Peyer's patch (tissue), 4 donors: ENCODE measurements around the gene TTC9C. TPM values are rescaled to one million over a fixed set of nuclear protein-coding genes. Genes with fewer than 3 reads are reported as not detected.

ENCODE experiments used
- DNase-seq, 3 donors: peaks; one replicate each; pipeline ENCODE4 v3.0.0-alpha.2; 2017 to 2019
- H3K27ac ChIP-seq, 4 donors: fragments of 200-600 bp; sonication (generic); one replicate each; pipeline ENCODE4 v1.5.1; 2016 to 2019
- H3K27me3 ChIP-seq, 2 donors: fragments of 200-600 bp; sonication (generic); one replicate each; pipeline ENCODE4 v1.5.1; 2019
- H3K36me3 ChIP-seq, 3 donors: fragments of 200-600 bp; sonication (generic); one replicate each; pipeline ENCODE4 v1.5.1; 2016 to 2019
- H3K4me1 ChIP-seq, 4 donors: fragments of 200-600 bp; sonication (generic); one replicate each; pipeline ENCODE4 v1.5.1; 2016 to 2019
- H3K4me3 ChIP-seq, 4 donors: fragments of 200-600 bp; sonication (generic); 1 replicate in 3 of 4; 2 replicates in 1 of 4; pipeline ENCODE4 v1.5.1; 2016 to 2019; ENCODE audit warnings: mild to moderate bottlenecking in 1 of 4
- H3K9me3 ChIP-seq, 4 donors: fragments of 200-600 bp; sonication (generic); one replicate each; pipeline ENCODE4 v1.5.1; 2016 to 2019; ENCODE audit warnings: mild to moderate bottlenecking in 1 of 4
- CTCF ChIP-seq, 6 experiments: fragments of 450-650 bp in 4 of 6; fragments of 200-600 bp in 2 of 6; sonication (generic) in 1 of 6; IDR thresholded peaks; one replicate each; pipeline ENCODE4 v1.5.1; 2017 to 2019; ENCODE audit warnings: antibody characterized with exemption in 6 of 6, mild to moderate bottlenecking in 3 of 6, moderate library complexity in 1 of 6
- POLR2A ChIP-seq, 2 donors: fragments of 450-650 bp; IDR thresholded peaks; one replicate each; pipeline ENCODE4 v1.5.1; 2017; ENCODE audit warnings: antibody characterized with exemption in 2 of 2, mild to moderate bottlenecking in 2 of 2, moderate library complexity in 2 of 2
- total RNA-seq, 4 donors: library from RNA; depleted of rRNA; stranded (reverse); fragments of >200 nt; gene quantifications; one replicate each; pipeline ENCODE4 v1.1.0, GENCODE V29; 2016

Gene TTC9C
- total RNA-seq, 4 donors from 2014 or later = 16.5 to 30.5 (median 22.9) TPM

DNA sequence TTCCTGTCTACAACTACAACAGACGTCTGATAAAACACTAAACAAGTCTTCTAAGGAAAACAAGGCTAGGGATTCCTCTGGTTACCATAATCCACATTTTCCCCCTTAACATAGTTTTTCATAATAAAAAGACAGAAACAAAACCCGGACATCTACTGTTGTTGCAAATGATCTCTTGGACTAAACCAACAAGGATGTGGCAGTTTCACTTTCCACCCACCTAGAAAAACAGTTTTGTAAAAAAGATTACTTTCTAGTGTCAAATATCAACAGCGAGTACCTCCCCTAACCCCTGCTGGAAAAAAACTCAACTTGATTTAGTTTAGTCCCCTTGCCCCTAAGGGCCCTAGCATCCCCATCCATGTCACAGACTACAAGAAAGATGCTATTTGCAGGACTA lies 15.4 kb upstream of the TTC9C start:
- H3K4me1 ChIP-seq = peaks cover 0 to 53% (median 5%) of the 10 kb centered on the region in 4 donors
- DNase-seq = no peak
- no peak overlapping the region for H3K4me3 ChIP-seq
- H3K27me3 ChIP-seq = no peaks in the 10 kb centered on the region
- no peaks in the 10 kb centered on the region for H3K9me3 ChIP-seq
- peak overlapping the region in 3 of 4 donors; percentile 52 to 88 (median 67) for H3K27ac ChIP-seq
- TF ChIP-seq CTCF (IDR thresholded peaks at IDR 0.05) (no peak), POLR2A (IDR thresholded peaks at IDR 0.05) (no peak)
- peaks cover 0 to 74% (median 7%) of the 10 kb centered on the region in 3 donors for H3K36me3 ChIP-seq

- Histone ChIP-seq H3K9me3 (no peaks in the 10 kb centered on the region), H3K4me3 (no peak overlapping the region), H3K4me1 (peaks cover 0 to 50% (median 5%) of the 10 kb centered on the region in 4 donors), H3K36me3 (peaks cover 0 to 79% (median 7%) of the 10 kb centered on the region in 3 donors), H3K27me3 (no peaks in the 10 kb centered on the region), H3K27ac (peak overlapping the region in 3 of 4 donors; percentile 52 to 88 (median 67))
- TF ChIP-seq CTCF (IDR thresholded peaks at IDR 0.05) = no peak
- TF ChIP-seq POLR2A (IDR thresholded peaks at IDR 0.05) = no peak
- DNase-seq = peak in 2 of 3 donors; percentile 61 to 84
Measured at GRCh38 chr11:62713343-62713742, 14.9 kb upstream of the TTC9C start.

- Histone ChIP-seq H3K27me3 (no peaks in the 10 kb centered on the region), H3K4me3 (no peak overlapping the region), H3K4me1 (peaks cover 0 to 35% (median 3%) of the 10 kb centered on the region in 4 donors), H3K36me3 (peaks cover 0 to 100% (median 7%) of the 10 kb centered on the region in 3 donors), H3K27ac (no peak overlapping the region), H3K9me3 (no peaks in the 10 kb centered on the region)
- no peak for TF ChIP-seq CTCF (IDR thresholded peaks at IDR 0.05)
- DNase-seq = no peak
Measured at GRCh38 chr11:62715150-62716130, 12.8 kb upstream of the TTC9C start.

DNA sequence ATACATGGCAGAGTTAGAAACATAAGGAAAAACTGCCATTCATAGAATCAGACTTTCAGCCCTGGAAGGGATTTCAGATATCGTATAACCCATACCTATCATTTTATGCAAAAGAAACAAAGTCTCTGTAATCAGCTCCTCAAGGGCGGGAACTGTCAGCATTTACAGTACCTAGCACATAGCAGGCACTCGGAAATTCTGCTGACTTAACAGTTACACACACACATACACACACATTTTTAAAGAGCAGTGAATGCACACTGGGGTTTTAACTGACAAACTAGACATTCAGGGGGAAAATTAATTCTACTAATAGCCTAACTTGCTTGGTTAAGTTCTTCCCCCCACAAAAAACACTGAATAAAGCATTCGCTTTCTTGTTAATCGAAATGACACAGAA lies 12.1 kb upstream of the TTC9C start:
- no peak for DNase-seq
- H3K27me3 ChIP-seq = no peaks in the 10 kb centered on the region
- H3K36me3 ChIP-seq = peaks cover 0 to 100% (median 7%) of the 10 kb centered on the region in 3 donors
- peaks cover 0 to 35% (median 3%) of the 10 kb centered on the region in 4 donors for H3K4me1 ChIP-seq
- H3K27ac ChIP-seq = no peak overlapping the region
- H3K9me3 ChIP-seq = no peaks in the 10 kb centered on the region
- no peak for TF ChIP-seq CTCF (IDR thresholded peaks at IDR 0.05)
- no peak overlapping the region for H3K4me3 ChIP-seq

DNA sequence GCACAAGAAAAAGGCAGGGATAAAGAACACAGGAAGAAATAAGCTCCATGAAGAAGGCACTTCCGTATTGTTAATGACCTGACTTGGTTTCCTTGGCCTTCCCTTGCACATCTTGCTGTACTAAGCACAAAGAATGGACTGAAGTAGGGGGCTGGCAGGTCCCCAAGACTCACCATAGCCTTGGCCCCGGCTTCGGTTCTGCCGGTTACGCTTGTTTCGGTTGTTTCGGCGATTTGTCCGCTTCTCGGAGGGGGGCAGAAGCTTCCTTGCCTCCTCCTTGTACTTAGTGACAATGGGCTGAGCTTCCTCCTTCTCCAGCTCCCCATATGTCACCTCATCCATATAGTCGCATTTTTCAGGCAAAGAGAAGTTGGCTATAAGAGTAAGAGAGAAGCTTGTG lies 11.5 kb upstream of the TTC9C start:
- no peak overlapping the region for H3K27ac ChIP-seq
- TF ChIP-seq POLR2A (IDR thresholded peaks at IDR 0.05) (no peak), CTCF (IDR thresholded peaks at IDR 0.05) (no peak)
- no peaks in the 10 kb centered on the region for H3K9me3 ChIP-seq
- no peak overlapping the region for H3K4me3 ChIP-seq
- peak in 1 of 3 donors; percentile 14 for DNase-seq
- peaks cover 0 to 35% (median 3%) of the 10 kb centered on the region in 4 donors for H3K4me1 ChIP-seq
- peaks cover 0 to 100% (median 7%) of the 10 kb centered on the region in 3 donors for H3K36me3 ChIP-seq
- no peaks in the 10 kb centered on the region for H3K27me3 ChIP-seq
